GM13976 (cell line): ENCODE measurements around the gene CACNG1.

Experiments used
- DNase-seq: peaks from one replicate; pipeline ENCODE4 v3.0.0; 2012; ENCODE audit warnings: low spot score
- CTCF ChIP-seq: IDR thresholded peaks from 2 replicates; pipeline ENCODE4 v1.5.1; 2012; ENCODE audit warnings: borderline replicate concordance, mild to moderate bottlenecking; ENCODE audit not compliant: insufficient read depth; ENCODE audit errors: extremely low read depth, missing control alignments, control extremely low read depth
- in situ Hi-C: fragments of 300-500 bp; cut with MboI; formaldehyde crosslinking; loops from one replicate; pipeline ENCODE4 v1.12.0; 2022; ENCODE audit warnings: low sequenced_read_pairs, mixed read lengths, inconsistent platforms; ENCODE audit not compliant: unreplicated experiment

Gene CACNG1

GRCh38 chr17:67044016-67044772 lies at the start of gene CACNG1:
CACNG1 (plus strand) TSS chr17:67044554; CDS start chr17:67044661, 107 bp downstream.
- in situ Hi-C loops, result no loop called here
- peak; percentile 19 for DNase-seq
- TF ChIP-seq CTCF, result no peak

GRCh38 chr17:66994930-66995535 lies 49.3 kb upstream of the CACNG1 start:
- no peak for DNase-seq
- TF ChIP-seq CTCF, result no peak
- in situ Hi-C loops, result no loop called here

- TF ChIP-seq CTCF, result no peak
- in situ Hi-C loops, result no loop called here
- DNase-seq, result no peak
These were observed 48.4 kb upstream of the CACNG1 start for GRCh38 chr17:66995944-66996343.

GRCh38 chr17:66996926-66997325 lies 47.4 kb upstream of the CACNG1 start:
- in situ Hi-C loops, result no loop called here
- no peak for TF ChIP-seq CTCF
- no peak for DNase-seq

- no peak for TF ChIP-seq CTCF
- in situ Hi-C loops, result no loop called here
- DNase-seq, result no peak
These were observed 41.1 kb upstream of the CACNG1 start for GRCh38 chr17:67003231-67003630.

- no peak for TF ChIP-seq CTCF
- no peak for DNase-seq
- in situ Hi-C loops, result no loop called here
These were observed 40.2 kb upstream of the CACNG1 start for GRCh38 chr17:67004181-67004580.
